GM13977 (cell line): ENCODE results near the gene UQCRHL.
"Not testable (repeated sequence)": the region's sequence is repeated elsewhere in the genome, so short reads cannot be mapped to it uniquely, and the experiment has no call there.

ENCODE experiments used
- DNase-seq: peaks from one replicate; pipeline ENCODE4 v3.0.0; 2012; ENCODE audit warnings: low spot score
- in situ Hi-C: fragments of 300-500 bp; cut with MboI; formaldehyde crosslinking; loops from one replicate; pipeline ENCODE4 v1.12.0; 2022; ENCODE audit warnings: low sequenced_read_pairs, low pct_unique_long_range_greater_than_20kb, mixed read lengths, inconsistent platforms; ENCODE audit not compliant: unreplicated experiment
- TF ChIP-seq, protein P1 (sequence below): IDR thresholded peaks from 2 replicates; pipeline ENCODE4 v1.5.1; 2012; ENCODE audit warnings: mild to moderate bottlenecking, control low read depth; ENCODE audit not compliant: insufficient read depth; ENCODE audit errors: extremely low read depth, missing control alignments

The UQCRHL gene

DNA sequence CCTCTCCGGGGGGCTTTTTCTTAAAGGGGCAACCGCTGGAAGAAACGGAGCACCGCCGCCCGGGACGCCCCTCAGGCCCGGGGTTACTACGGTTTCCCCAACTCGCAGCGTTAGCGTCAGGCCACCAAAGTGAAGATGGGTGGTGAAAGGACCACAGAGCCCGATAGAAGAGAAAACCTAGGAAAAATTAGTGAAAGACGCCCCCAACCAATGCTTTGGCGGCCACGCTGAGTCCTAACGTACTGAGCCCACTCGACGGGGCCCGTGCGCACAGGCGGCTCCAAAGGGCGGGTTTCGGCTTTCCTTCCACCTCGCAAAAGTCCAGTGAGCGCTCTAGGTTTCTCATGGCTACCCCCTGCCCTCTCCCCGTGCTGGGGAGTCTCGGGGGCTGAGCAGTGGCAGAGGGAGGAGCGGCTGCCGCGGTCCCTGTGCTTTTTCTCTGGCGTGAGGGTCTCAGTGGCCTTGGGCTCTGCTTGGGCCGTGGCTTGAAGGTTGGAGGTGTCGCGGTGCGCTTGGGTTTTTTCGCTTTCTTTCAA is 27.8 kb upstream of the UQCRHL start:
- in situ Hi-C loops, result no loop called here
- DNase-seq, result no peak
- TF ChIP-seq, protein P1, sequence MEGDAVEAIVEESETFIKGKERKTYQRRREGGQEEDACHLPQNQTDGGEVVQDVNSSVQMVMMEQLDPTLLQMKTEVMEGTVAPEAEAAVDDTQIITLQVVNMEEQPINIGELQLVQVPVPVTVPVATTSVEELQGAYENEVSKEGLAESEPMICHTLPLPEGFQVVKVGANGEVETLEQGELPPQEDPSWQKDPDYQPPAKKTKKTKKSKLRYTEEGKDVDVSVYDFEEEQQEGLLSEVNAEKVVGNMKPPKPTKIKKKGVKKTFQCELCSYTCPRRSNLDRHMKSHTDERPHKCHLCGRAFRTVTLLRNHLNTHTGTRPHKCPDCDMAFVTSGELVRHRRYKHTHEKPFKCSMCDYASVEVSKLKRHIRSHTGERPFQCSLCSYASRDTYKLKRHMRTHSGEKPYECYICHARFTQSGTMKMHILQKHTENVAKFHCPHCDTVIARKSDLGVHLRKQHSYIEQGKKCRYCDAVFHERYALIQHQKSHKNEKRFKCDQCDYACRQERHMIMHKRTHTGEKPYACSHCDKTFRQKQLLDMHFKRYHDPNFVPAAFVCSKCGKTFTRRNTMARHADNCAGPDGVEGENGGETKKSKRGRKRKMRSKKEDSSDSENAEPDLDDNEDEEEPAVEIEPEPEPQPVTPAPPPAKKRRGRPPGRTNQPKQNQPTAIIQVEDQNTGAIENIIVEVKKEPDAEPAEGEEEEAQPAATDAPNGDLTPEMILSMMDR, result no peak

DNA sequence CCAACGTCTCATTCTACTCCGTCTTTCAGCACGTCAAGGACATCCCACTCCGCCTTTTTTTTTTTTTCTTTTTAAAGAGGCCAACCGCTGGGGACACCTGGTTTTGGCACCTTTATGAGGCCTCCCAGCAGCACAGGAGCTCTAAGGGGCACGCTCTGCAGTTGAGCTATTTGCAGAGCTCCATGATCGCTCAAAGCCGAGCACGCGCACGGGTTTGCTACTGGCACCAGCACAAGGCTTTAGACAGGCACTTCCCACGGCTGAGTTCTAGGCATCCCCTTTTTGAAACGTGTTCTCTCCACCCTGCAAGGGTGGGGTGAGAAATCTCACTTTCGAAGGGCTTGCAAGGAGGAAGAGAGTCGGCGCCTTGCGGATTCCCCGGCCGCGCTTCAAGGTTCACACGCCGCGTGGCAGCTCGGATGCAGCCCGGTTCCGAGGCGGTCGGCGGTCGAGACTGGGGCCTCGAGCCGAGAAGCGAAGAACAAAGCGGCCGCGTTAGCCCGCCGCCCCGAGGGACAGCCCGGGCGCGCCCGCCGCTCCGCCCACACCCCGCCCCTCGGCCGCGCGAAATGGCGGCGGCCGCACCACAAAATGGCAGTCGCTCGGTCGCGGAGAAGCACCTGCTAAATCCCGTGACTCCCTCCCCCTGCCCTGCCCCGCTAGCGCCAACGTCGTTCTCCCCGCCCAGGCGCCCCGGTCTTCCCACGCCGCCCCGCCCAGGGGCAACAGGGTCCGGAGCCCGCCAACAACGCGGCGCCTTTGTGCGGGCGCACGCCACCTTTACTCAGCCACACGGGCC is 27.2 kb upstream of the UQCRHL start:
- peak; percentile 87 for DNase-seq
- in situ Hi-C loops, result no loop called here
- TF ChIP-seq, protein P1, result no peak

DNA sequence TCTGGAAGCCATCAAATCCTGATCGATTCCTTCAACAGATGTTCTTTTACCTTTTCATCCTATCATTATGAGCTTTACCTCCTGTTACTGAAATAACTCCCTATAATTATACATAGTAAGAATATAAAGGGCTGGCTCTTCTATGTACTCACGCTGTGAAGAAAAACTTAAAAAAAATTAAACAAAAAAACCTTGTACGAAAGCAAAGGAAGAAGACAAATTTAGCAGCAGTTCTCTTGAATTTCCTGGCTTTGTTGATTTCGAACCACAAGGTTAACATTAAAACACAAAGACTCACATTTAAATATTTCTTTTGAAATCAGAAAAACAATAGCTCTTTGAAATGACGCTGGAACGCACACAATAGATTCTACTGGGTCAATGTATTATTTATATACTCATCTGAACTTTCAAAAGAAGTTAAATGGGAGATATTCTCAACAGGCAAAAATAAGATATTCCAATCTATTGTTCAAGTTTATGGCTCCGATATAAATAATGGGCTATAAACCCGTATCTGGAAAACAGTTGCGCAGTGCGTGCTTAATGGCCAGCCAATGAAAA is 26.5 kb upstream of the UQCRHL start:
- in situ Hi-C loops, result no loop called here
- TF ChIP-seq, protein P1, result no peak
- DNase-seq, result no peak

DNA sequence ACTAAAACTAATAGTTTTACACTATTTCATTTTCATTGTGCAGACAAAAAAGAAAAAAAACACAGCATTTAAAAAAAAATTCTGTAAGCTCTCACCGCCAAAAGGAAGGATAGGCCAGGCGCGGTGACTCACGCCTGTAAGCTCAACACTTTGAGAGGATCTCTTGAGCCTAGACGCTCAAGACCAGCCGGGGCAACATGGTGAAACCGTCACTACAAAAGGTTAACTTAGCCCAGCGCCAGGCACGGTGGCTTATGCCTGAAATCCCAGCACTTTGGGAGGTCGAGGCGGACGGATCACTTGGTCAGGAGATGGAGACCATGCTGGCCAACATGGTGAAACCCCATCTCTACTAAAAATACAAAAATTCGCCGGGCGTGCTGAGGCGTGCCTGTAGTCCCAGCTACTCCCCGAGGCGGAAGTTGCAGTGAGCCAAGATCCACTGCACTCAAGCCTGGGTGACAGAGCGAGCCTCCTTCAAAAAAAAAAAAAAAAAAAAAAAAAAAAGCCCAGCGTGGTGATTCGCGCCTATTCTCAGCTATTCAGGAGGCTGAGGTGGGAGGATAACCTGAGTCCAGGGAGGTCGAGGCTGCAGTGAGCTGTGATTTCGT is 25.7 kb upstream of the UQCRHL start:
- TF ChIP-seq, protein P1, result no peak
- no peak for DNase-seq
- in situ Hi-C loops, result no loop called here

DNA sequence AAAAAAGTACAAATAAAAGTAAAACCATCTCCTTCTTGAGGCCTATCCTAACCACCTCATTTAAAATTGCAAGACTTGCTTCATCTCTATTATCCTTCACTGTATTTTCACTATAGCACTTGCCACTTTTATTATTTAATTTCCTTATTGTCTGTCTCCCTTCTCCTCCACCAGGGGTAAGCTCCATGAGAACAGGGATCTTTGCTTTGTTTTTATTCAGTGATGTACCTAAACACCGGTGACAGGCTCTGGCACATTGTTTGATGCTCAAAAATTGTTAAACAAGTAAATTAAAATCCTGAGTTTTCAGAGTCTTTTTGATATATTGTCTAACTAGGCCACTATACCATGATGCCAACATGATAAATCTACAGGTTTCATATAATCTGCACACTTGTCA is 22.8 kb upstream of the UQCRHL start:
- in situ Hi-C loops, result no loop called here
- DNase-seq, result no peak
- TF ChIP-seq, protein P1, result no peak

DNA sequence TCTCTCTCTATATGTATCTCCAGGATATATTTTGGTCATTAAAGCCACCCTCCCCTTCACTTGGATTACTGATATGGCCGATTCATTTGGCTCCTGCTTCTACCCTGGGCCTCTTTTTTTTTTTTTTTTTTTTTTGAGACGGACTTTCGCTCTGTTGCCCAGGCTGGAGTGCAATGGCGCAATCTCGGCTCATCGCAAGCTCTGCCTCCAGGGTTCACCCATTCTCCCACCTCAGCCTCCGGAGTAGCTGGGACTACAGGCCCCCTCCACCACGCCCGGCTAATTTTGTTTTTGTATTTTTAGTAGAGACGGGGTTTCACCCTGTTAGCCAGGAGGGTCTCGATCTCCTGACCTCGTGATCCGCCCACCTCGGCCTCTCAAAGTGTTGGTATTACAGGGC is 21.5 kb upstream of the UQCRHL start:
- DNase-seq, in situ Hi-C loops: not testable (repeated sequence)

DNA sequence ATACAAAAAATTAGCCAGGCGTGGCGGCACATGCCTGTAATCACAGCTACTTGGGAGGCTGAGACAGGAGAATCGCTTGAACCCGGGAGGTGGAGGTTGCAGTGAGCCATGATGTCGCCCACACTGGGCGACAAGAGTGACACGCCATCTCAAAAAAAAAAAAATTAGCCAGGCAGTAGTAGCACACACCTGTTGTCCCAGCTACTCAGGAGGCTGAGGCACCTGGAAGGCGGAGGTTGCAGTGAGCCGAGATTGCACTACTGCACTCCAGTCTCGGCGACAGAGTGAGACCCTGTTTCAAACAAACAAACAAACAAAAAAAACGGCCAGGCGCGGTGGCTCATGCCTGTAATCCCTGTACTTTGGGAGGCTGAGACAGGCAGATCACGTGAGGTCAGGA is 20.1 kb upstream of the UQCRHL start:
- in situ Hi-C loops, DNase-seq: not testable (repeated sequence)
